NCI-H345 treated with DMSO at 0.1 percent for 48 hours (cell line): ENCODE results near the gene CHRDL2.
A peak's percentile ranks its signal among the peaks of the same experiment; 100 is the strongest.

Experiments
- DNase-seq: peaks from one replicate; lab custom pipeline; 2025; ENCODE audit not compliant: unreplicated experiment; lab: John Stamatoyannopoulos, UW

Gene CHRDL2

GRCh38 chr11:74685905-74686304, 45.3 kb downstream of the CHRDL2 start:
- no peak for DNase-seq

DNA sequence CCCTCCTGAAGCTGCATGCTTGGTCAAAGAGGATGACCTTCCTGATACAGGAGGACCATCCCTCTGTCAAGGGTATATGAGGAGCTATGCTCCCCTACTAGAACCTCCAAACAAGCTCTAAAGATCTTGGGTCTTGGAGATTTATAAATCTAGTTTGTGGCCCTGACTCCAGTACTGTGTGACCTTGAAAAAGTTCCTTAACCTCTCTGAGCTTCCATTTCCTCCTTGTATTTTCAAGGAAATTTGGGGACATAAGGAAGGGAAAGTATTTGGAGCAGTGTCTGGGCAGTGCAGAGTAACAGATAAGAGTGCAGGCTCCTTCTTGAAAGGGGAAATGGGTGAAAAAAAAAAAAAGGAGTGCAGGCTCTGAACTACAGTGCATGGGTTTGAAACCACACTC, 45.9 kb downstream of the CHRDL2 start:
- DNase-seq = no peak

DNA sequence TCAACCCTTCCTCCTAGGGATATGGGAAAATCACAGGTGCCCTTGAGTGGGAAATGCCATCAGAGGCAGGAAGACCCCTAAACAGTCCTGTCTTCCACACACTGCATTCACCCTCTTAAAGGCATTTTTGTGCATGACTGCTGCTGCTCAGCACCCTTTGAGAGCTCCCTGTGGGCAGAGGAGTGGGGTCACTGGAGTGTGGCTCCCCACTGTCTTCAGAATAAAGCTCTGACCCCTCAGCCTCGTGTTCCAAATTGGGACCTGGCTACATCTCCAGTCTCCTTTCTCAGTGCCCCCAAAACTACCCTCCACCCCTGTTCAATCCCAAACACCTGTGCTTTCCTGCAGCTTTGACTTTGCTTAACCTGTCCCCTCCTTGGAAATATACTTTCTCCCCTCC, 46.6 kb downstream of the CHRDL2 start:
- DNase-seq = no peak

GRCh38 chr11:74683941-74684481, 47.2 kb downstream of the CHRDL2 start:
- DNase-seq = no peak

- DNase-seq = no peak
Observed at GRCh38 chr11:74683279-74683871, 47.9 kb downstream of the CHRDL2 start.

DNA sequence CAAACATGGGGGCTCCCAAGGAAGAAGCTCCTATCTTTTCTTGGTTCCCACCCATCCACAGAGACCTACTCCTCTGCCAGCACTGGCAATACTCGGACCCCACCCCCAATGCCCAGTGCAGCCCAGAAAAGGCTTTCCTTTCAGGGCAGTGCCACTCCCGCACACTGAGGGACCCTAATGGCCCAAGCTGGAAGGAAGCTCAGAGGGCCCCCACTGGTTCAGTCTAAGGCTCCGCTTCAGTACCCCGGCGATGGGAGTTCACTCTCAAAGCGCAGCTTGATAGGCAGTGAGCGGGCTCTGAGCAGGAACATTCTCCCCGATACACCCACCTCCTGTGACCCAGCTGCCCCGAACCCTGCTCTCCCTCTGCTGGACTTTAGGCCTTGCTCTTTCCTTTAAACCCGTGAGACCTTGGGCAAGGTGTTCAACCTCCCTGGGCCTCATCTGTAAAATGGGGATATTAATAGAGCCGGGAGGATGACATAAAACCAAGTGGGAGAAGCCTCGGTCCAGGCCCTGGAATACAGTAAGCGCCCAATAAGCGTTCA, 48.4 kb downstream of the CHRDL2 start:
- DNase-seq = no peak

- peak; percentile 1 for DNase-seq
Observed at GRCh38 chr11:74681686-74682651, 49.3 kb downstream of the CHRDL2 start.

DNA sequence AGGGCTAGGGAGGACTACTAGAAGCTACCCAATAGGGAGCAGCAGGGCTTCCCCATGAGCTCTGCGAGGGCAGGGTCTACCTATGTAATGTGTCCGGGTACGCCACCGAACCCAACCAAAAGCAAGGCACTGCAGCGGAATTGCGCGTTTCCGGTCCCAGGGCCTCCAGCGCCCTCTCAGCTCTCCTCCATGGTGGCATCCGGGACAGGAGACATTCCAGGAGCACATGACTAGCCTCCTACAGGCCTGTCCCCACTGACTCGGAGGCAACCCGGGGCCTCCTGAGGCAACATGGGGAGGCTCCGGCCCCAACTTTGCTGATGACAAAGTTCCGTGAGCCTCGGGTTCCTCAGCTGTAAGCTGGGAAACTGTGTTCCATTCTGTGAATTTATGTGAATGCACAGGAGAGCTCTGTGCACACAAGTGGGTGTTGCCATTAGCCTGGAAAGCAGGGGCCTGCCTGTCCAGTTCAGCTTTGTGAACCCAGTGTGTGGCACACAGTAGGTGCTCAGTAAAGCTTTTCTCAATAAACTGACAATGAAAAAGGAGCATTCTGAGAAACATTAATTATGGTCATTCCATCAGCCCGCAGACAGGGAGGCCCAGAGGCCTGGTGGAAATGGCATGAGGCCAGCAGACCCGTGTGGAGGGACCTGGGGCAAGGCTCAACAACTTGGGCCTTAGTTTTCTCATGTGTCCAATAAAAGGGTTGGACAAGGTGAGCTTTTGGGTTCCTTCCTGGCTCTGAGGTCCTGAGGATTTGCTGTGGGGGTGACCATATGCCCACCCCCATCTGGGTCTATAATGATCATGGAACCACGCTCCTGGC, 50.3 kb downstream of the CHRDL2 start:
- DNase-seq = no peak

- no peak for DNase-seq
Observed at GRCh38 chr11:74680035-74680671, 51.1 kb downstream of the CHRDL2 start.

DNA sequence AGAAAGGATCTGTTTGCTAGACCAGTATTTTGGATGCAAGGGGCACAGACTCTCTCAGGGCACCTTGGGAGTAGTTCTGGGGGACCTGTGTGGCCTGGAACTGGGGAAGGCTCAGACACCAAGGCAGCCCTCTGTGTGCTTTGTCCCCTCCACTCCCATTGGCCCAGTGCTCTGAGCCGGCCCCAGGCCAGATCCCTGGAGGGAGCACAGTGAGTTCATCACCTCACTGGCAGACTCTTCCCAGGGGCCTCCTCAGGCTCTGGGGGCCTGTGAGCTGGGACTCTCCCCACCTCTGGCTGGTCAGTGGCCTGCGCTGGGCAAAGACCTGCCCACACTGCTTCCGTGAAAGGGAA, 51.7 kb downstream of the CHRDL2 start:
- DNase-seq = no peak

- no peak for DNase-seq
Observed at GRCh38 chr11:74678591-74679512, 52.4 kb downstream of the CHRDL2 start.

DNA sequence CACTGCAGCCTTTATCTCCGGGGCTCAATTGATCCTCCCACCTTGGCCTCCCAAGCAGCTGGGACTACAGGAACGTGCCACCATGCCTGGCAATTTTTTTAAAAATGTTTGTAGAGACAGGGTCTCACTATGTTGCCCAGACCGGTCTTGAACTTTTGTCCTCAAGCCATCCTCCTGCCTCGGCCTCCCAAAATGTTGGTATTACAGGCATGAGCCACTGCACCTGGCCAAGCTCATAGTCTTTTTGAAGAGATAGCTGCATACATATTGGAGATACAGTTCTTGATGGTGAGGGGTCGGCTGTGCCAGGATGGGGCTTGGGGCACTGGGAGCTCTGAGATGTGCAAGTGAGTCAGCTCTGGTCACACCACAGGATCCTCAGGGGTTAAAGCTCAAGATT, 53.2 kb downstream of the CHRDL2 start:
- no peak for DNase-seq

DNA sequence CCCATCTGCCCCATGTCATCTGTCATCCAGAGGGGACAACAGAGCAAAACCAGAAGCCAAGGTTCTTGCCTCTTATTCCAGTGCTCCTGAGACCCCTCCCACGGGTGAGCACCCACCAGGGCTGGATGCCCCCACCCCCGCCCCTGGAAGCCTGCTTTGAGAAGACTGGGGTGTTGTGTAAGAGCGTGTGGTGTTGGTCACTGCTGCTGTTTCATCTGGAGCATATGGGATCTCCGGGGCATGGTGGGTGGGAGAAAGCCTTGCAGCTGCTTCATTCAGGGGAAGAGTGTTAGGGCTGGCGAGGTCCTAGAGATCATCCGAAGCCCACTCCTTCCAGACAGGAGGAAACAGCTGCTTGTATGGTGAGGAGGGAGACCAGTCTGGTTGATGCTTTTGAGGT, 54.1 kb downstream of the CHRDL2 start:
- no peak for DNase-seq

DNA sequence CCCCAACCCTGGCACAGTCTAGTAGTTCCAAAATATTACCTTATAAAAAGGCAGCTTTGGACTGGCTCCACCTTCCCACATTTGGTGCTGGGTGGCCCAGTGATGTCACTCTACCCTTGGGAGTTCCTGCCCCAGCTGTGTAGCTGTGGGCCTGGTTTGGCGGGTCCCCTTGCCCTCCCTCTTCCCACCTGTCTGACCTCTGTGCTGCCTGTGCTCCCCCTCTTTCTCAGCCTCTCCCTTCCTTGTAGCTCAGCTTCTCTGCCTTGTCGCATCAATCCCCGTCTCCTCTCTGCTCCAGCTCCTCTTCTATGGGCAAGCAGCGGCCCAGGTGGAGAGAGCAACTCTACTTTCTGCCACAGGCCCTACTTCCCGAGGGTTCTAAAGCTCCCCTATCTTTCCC, 54.6 kb downstream of the CHRDL2 start:
- DNase-seq = no peak

DNA sequence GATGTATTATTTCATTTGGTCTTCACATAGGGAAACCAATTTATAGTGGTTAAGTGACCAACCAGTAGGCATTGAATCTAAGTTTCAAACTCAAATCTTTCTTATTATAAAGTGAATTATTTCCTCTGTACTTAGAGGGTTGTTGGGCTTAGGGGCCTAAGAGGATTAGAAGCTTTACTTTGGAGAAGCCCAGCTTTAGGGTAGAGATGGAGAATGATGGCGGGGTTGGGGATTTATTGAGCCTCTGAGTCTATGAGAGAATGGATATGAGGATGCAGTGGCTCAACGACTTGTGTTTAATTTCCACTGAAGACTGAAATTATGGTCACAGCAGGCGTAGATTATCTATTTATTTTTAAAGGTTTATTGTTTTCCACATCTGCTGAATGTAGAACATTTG, 55.5 kb downstream of the CHRDL2 start:
- DNase-seq = no peak

DNA sequence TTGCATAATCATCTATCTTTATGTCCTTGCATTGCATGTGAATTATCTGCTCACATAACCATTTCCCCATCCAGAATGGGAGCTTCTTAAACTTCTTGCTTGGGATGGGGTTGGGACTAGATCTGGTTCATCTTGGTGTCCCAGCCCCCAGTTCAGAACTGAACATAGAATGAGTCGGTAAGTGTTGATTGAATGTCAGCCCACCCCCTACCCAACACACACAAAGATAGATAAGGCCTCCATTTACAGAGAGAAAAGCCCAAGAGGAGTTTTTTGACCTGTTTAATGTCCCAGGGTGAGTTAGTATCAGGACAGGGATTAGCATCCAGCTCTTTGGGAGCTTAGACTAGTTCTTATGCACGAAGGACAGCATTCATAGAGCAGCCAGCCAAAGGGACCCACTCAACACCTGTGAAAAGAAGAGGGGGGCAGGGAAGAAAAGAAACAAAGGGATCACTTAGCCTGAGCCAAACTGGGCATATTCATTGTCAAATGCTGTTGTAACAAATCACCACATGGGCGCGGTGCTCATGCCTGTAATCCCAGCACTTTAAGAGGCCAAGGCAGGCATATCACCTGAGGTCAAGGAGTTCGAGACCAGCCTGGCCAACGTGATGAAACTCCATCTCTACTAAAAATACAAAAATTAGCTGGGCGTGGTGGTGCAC, 57.4 kb downstream of the CHRDL2 start:
- no peak for DNase-seq

DNA sequence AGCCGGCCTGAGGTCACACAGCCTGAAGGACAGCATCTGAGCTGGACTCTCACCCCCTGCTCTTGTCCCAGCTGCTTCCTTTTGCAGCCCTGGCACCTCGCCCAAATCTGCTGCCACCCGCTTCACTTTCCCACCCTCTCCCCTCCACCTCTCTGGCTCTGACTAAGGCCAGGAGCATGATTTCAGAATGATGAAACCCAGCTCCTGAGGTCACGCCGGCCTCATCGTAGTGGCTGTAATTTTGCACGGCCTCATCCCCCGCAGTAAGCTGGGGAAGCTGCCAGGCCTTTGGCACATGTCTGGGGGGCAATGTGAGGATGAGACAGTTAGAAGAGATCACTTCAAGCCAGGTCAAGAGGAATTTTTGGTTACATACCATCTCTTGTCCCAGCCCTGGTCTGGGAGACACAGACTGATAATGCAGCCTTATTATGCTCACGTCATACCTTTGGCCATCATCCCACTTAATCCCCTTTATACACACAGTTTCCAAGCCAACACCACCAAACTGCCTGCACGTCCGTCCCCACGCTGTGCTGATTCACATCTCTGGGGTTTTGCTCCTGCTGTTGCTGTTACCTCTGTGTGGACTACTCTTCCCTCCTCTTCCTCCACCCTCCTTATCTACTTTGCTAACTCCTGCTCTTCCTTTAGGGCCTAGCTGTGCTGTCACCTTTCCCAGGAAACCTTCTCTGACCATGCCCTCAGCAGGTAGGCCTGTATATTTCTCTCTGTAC, 58.1 kb downstream of the CHRDL2 start:
- no peak for DNase-seq

- no peak for DNase-seq
Observed at GRCh38 chr11:74672332-74672955, 58.8 kb downstream of the CHRDL2 start.
